HG03342 (cell line): ENCODE data around the gene POTEH.
"Not testable (repeated sequence)": the region's sequence is repeated elsewhere in the genome, so short reads cannot be mapped to it uniquely, and the experiment has no call there.

Experiments
- ATAC-seq: cut with Tn5 transposase; IDR thresholded peaks from one replicate; pipeline ENCODE4 v1.9.1; 2021; ENCODE audit warnings: mild to moderate bottlenecking, moderate library complexity; ENCODE audit not compliant: unreplicated experiment

Gene POTEH

GRCh38 chr22:15734411-15734810, 44.6 kb downstream of the POTEH start:
- ATAC-seq = not testable (repeated sequence)

- ATAC-seq = not testable (repeated sequence)
Observed at GRCh38 chr22:15738157-15738908, 48.5 kb downstream of the POTEH start.

GRCh38 chr22:15738909-15739391, 49.1 kb downstream of the POTEH start:
- ATAC-seq = not testable (repeated sequence)

- ATAC-seq = not testable (repeated sequence)
Observed at GRCh38 chr22:15747636-15748323, 58.0 kb downstream of the POTEH start.

- ATAC-seq = not testable (repeated sequence)
Observed at GRCh38 chr22:15749181-15749970, 59.5 kb downstream of the POTEH start.

GRCh38 chr22:15759443-15760097, 69.7 kb downstream of the POTEH start:
- ATAC-seq = not testable (repeated sequence)

GRCh38 chr22:15760388-15761150, 70.7 kb downstream of the POTEH start:
- not testable (repeated sequence) for ATAC-seq

GRCh38 chr22:15761151-15761777, 71.4 kb downstream of the POTEH start:
- ATAC-seq = not testable (repeated sequence)

- ATAC-seq = not testable (repeated sequence)
Observed at GRCh38 chr22:15763559-15763958, 73.7 kb downstream of the POTEH start.
